Activated CD8-positive, alpha-beta memory T cell treated with anti-CD3 and anti-CD28 coated beads for 24 hours (primary cell): ENCODE data around the gene HTR4.

Experiments used
- DNase-seq: peaks from one replicate; pipeline ENCODE4 v3.0.0-alpha.2; 2020

HTR4 gene

DNA sequence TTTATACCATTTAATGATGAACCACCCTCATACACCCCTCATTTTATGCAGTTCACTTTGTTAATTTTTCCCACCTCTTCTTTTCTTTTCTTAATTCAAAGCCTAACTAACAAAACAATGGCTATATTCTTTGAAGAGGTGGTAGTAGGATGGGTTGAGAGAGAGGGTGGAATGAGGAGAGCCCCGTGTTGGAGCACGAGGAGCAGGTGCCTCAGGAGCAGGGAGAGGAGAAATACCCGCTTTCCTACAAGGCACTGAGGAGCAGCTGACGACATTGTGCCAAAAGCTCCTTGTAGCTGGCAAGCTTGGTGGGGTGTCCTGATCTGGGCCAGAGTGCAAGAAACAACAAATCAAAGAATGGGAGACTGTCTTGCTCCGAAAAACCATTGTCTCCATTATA, 129.6 kb downstream of the HTR4 start:
- no peak for DNase-seq

DNA sequence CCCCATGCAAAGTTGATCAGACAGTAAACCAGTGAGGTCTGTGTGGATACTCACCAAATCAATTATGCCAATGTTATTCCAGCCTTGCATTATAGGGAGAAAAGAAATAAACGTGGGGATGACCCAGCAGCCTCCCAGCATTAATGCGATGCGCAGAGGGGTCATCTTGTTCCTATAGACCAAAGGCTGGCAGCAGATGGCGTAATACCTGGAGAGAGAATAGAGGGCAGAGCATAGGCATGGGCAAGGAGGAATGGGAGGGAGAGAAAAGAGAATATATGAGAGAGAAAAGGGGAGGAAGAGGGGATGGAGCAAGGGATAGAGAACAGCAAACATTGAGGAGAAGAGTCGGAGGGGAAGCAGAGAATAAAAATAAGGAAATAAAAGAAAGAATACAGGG, 131.2 kb downstream of the HTR4 start:
- DNase-seq = no peak

DNA sequence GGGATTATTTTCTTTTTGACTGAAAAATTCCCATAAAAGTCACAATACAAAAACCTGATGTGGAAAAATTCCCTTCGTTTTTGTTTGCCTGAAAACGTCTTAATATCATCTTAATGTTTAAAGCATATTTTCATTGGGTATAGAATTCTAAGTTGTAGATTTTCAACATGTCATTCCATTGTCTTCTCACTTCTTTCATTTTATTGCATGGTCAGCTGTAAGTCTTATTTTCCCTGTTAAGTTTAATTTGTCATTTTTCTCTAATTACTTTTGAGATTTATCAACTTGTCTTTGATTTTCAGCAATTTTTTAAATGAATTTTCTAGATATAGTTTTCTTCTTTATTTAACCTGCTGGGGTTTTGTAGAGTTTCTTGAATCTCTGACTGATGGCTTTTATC, 138.9 kb downstream of the HTR4 start:
- no peak for DNase-seq

DNA sequence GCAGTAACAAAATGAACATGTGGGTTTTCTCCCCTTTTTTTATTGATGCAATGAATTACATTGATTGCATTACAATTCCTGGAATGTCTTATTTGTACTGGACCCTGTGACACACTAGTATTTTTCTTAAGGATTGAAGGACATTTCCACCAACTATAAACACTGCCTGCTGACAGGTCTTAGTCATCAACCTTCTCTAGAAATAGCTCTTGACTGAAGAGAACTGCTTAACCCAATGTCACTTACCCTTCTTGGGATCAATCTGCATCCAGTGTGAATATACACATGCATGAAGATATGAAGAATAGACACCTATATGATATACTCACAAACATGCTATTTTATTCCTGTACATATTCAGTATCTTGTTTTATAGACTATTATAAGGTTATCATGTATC, 140.0 kb downstream of the HTR4 start:
- DNase-seq = no peak

DNA sequence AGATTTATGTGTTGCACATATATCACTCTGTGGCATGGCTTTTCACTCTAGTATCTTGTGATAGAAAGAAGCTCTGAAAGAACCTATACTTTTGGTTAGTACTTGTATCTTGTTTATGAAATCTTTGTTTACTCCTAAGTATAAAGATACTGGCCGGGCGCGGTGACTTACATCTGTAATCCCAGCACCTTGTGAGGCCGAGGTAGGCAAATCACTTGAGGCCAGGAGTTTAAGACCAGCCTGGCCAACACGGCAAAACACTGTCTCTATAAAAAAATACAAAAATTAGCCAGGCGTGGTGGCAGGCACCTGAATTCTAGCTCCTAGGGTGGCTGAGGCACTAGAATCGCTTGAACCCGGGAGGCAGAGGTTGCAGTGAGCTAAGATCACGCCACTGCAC, 141.8 kb downstream of the HTR4 start:
- DNase-seq = no peak

DNA sequence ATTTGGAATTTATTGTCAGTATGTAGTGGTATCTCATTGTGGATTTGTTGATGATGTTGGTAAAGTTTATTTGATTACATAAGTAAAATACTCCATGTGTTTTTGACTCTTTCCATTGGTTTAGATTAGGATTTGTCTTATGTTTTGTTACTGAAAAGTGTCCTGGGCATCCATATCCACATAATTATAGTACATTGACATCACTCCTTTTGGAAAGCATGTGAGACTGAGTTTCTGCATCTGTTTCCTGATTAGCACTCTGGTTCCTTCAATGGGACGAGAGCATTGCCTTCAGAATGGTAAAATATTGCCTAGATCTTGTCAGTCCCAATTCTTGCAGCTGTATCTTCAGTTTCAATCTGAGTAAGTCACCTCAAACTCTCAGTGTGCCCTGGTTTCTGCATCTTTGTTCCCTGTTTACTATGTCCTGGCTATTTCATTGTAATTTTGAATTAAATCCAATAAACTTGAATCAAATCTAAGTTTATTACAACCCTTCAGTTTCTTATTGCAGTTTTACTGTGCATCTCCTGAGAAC, 142.4 kb downstream of the HTR4 start:
- DNase-seq = no peak

DNA sequence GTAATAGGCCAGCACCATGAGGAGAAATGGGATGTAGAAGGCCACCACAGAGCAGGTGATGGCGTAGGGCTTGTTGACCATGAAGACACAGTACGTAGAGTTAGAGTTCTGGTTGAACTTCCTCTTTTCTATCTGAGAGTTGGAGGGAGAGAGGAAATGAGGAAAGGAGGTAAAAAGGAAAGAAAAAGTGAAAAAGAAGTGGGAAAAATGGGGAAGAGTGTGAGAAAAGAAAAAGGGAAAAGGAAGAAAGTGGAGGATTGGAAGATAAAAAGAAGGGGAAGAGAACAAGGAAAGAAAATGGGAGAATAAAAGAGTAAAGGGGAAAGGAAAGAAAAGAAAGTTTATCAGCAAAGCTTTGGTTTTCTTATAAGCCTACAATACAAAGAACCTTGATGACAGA, 144.4 kb downstream of the HTR4 start:
- DNase-seq = no peak

DNA sequence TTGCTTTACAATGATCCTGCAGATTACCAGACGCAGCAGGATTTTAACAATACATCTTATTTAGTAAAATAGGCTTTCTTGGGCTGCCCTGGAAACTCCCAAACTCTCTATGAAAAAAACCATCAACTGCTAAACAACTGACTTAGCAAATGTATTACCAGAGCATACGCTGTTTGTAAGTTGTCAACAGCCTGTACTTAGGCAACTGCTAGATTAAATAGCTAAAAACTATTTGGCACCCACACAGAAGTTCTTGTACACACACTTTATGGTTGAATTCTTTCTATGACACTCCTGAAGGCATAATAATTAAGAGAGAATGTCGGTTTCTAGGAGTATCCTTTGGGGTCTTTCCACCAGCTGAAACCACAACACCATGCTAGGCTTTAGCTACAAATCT, 146.7 kb downstream of the HTR4 start:
- DNase-seq = no peak

DNA sequence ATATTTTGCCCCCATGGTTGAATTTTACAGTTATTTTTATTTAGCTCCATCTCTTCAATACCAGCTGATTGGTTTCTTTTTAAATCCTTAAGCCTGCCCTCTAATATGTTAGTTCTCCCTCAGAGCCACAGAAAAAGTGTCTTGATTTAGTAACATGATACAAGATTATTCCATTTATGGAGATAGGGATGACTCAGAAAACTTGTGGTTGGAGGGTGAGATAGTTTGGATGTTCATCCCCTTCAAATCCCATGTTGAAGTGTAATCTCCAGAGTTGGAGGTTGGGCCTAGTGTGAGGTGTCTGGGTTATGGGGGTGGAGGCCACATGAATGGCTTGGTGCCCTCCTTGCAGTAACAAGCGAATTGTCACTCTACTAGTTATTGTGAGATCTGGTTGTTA, 154.9 kb downstream of the HTR4 start:
- DNase-seq = no peak

DNA sequence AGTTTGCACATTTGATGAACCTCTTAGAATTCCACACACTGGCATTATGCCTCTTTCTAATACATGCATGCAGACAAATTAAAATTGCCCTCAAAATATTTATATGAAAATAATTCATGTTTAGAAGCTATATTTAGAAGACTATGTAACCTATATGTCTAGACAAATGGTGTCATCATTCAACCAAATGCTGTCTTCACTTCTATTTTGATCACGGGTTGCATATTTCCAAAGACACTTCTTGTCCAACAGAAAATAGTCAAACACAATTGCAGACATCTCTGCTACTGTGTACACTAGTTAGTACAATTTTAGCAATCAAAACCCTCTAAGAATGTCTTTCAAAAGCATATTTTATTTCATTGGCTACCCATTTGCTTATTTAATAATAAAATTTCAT, 156.6 kb downstream of the HTR4 start:
- DNase-seq = no peak

DNA sequence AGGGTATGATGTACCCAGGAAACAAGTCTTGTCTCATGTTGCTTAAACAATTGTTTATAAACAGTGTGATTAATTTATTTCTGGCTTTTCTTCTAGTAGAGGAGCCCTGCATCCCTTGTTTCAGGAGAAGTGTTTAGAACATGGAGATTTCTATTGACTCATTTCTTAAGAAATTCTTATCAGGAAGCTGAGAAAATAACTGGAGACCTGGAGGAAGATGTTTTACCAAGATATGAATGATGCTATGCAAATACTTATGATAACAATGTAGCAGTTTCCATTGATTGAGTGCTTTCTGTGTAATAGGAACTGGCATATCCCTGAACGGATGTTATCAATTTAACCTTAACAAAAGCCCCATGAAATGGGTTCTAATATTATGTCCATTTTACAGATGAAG, 162.0 kb downstream of the HTR4 start:
- DNase-seq = no peak

DNA sequence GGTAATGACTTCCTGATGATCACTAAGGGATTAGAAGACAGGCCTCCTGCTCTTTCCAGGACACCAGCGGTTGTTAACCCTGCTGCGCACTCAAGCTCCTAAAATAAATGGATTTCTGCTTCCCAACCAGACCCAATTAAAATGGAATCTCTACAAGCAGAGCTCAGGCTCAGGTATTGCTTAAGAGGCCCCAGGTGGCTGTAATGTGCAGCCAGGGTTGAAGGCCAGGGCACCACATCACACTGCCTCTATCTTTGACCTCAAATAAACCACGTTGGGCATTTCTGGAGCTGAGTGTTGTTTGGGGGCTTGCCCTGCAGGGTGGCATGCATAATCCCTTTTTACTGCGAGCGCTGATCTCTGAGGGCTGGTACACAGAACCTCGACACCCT, 162.5 kb downstream of the HTR4 start:
- no peak for DNase-seq

DNA sequence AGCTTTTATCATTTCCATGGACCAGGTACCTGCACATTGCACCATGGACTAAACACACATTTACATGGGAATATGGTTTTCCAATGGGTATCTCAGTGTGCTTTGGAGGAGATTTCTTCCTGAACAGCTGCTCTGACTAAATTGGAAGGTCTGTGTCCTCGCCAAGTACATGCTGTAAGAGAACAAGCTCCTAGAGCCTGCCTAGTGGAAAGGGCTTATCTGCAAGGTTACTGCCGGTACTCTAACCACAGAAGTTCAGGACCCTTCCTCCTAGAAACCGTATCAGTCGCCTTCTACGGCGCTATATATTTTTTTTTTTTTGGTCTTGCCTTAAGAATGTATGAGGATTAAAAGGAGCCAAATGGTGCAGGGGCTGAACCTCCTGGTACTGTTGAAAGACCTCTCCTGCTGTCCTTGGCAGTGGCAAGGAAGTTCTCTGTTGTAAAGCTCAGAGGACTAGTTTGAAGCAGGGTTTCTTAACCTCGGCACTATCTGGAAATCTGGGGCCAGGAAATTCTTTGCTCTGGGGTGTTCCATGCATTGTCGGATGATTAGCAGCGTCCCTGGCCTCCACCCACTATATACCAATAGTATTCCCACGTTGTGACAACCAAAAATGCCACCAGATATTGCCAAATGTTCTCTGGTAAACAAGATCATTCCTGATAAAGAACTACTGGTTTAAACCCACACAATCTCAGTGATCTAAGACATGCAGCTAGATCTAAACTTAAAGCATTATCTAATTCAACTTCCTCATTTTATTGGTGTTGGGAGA, 163.1 kb downstream of the HTR4 start:
- DNase-seq = no peak

DNA sequence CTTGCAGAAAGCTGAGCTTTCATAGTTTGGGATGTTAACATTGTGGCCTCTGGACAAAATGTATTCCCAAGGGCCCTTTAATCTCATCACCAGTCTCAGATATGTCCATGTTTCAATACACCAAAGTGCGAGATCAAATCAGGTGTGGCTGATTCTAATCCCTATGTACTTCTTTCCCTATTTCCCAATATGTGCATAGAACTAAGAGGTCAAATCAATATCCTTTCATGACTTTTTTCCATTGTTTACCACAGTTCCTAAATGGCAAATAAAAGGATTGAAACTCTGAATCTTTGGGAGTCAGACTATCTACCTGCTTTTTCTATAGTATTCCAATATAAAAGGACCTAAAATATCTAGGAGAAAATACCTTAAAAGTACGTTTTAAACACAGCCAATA, 165.6 kb downstream of the HTR4 start:
- DNase-seq = no peak

DNA sequence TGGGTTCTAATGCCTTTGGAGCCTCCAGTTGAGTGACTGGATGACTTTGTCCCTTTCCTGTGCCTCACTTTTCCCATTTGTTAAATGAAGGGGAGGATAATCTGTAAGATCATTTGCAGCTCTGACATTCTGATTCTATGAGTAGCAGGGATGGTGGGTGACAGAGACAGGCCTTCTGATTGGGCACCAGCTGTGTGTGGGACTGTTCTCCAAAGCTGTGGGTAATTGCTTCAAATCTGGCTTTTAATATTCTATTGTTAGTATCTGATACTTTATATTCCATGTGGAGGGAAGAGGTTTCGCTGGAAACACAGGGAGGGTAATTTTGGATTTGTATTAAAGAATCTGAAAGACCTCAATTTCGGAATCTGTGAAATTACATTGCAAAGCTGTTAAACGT, 167.9 kb downstream of the HTR4 start:
- DNase-seq = no peak

DNA sequence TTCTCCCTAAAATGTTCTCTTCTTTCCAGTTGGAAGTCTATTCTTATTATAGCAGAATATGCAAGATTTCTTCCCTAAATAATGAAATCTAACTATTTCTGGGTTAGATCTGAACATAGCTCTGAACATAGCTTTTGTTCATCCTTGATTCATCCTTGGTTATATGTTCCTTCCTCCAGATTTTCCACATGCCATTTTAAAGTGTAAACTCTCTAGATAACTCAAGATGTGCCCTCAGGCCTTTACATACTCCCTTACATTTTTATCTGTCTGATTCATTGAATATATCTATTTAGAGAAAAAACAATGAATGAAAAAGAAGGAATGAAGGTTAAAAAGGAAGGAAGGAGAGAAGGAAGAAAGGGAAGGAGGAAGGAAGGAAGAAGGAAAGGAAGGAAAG, 169.7 kb downstream of the HTR4 start:
- DNase-seq = no peak

DNA sequence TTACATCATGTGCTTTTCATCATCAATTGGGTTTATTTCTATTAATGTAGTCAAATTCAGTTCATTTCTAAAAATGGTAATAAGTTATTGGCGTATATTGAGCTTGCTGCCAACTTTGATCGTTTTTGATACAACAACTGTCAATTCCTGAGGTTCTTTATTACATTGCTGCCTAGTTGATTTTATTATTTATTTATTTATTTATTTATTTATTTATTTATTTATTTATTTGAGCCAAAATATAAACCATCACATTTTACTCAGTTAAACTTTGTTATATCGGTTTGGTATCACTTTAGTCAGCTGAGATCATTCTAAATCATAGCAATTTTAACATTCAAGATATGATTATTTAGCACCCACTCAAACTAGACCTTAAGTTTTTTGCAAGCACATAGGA, 170.6 kb downstream of the HTR4 start:
- no peak for DNase-seq

DNA sequence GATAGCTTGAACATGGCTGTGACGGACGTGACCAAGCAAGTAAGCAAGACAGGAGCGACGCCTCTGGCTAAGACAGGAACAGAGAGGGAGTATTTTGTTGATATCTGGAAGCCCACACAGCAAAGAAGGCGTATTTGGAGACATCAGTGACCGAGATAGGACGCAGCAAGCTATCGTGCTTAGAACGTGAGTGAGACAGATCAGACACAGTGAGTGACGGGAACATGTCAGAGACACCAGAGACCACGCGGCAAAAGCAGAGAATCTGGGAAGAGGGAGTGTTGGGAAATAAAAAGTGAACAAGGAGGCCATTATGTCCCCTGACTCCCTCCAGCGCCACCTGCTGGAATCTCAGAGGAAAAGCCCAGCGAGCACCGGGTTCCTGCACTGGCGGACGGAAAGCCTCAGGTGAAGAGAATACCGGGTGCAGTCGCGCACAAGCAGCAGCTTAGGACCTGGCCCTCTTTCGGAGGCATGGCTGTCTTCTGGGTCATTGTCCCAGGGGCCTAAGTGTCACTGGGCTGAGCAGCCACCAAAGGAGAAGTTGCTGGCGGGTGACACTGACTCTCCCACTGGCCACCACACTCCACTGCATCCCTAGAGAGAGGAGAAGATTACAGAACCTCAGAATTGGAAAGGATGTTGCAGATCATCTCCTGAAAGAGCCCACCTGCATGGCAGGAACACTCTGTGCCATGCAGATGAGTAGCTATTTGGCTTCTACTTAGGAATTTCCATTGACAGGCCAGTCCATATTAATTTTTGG, 171.4 kb downstream of the HTR4 start:
- DNase-seq = peak; percentile 82

DNA sequence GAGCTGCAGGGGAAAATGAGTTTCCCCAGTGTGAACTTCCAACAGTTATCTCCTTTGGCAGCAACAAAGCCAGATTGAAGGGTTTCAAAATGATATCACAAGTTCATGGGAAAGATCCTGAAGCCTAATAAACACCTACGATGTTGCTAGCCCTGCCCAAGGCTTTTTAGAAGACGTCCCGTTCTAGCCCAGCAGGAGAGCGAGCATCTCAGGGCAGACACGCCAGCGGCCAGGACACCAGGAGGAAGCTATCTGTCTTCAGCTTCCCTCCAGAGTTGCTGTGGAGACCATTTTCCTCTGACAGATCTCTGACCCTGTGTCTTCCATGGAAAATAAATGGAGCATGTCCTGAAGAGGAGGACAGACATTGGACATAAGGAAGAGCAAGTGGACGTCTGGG, 172.1 kb downstream of the HTR4 start:
- DNase-seq = no peak

DNA sequence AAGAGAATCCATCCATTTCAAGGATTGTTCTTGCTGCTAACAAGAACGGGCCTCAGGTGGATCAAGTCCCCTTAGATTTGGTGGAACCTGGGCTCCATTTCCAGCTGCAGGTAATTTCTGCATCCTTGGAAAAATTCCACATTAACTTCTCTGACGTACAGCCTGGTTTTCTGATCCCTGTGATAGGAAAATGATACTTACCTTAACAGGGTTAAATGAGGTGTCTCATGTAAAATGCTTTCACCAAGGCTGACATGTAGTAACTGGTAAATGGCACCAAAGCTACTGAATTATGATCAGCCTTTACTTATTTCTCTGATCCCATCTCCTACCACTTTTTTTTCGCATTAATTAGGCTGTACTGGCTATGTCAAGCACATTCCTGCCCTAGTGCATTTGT, 176.9 kb downstream of the HTR4 start:
- DNase-seq = no peak

DNA sequence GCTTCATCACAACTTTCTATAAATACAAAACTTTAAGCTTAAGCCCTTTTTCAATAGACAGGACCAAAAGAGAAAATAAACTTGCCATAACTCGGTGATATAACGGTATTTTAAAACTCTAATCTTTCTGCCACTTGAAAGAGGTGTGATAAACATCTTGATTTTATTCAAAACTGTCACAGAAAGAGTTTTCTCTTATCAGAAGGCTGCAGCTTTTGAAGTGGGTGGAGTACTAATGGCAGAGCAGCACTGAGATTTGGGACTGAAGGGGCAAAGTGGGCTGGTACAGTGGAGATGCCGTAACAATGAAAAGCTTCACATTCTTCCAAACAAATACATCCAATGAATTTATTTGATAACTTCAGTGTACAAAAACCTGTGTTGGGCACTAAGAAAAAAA, 178.0 kb downstream of the HTR4 start:
- no peak for DNase-seq

DNA sequence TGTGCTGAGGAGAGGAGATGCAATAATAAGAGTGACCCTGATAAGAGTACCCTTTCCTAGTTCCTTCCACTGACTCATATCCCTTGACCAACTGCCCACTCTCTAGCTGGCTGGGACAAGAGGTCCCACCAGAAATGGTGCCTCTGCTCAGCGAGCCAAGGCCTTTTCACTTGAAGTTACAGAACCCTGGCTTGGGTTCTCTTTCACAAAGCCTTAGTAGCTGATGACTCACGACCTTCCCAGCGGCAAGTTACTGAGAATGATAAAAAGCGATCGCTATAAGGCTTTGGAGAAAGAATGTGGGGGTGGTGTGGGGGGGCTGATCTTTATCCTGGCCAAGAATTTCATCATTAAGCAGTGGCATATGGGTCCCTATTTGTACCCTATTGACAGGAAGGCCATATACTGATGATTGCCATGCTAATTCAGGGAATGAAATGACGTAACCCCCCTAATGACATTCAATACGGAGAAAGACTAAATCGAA, 180.3 kb downstream of the HTR4 start:
- no peak for DNase-seq

DNA sequence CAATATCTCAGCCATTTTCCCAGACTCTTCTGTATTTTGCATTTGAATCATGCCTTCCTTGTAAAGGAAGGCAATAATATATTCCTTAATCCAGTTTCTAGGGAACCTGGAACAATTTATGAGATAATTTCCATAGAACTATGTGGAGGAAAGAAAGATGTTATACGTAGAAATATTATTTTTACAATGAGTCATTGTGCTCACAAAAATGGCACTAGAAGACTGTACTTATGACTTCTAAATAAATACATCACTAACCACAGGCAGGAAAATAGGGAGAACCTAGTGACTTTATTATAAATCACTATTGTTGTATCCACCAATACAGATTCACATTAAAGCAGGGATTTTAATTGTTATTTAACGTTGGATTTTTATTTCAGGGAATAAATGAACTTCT, 182.9 kb downstream of the HTR4 start:
- DNase-seq = no peak

DNA sequence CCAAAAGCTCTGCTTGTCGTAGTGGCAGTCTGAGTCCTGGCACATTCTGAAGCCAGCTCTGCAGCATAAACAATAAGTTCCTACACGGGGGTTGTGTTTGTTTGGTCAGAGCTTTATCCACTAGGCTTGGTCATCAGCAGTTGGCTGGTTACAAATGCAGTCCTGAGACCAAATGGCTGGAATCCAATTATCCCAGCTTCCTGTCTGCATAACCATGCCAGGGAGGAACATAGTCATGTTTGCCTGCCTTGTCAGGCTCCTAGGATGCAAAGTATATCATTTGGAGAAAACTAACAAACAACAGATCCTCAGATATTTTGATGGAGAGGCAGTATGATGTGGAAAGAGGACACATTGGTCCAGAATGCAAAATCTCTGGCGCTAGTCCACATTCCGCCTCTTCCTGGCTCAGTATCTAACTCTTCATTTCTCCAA, 184.8 kb downstream of the HTR4 start:
- no peak for DNase-seq
